Caco-2 (cell line): Measurements from ENCODE around the gene TMX4. TPM values are rescaled to one million over a fixed set of nuclear protein-coding genes. Genes with fewer than 3 reads are reported as not detected.

Experiments
- BruUV-seq: library from RNA; stranded (reverse); fragments of 400-500 nt; replicated peaks from 2 replicates; lab custom pipeline; 2021; lab: Mats Ljungman, UMichigan
- CTCF ChIA-PET: fragments of 300-600 bp; sonication (Branson Sonifier 250); formaldehyde crosslinking; loops from one replicate; lab custom pipeline; 2022; ENCODE audit warnings: antibody characterized with exemption; lab: Charles Lee
- POLR2A ChIA-PET: fragments of 300-600 bp; sonication (Branson Sonifier 250); formaldehyde crosslinking; loops from one replicate; lab custom pipeline; 2022; ENCODE audit warnings: antibody characterized with exemption; lab: Charles Lee
- DNase-seq, 2 experiments: peaks; one replicate each; pipeline versions ENCODE4 v3.0.0 to v3.0.0-alpha.2; 2020 to 2022
- H3K27me3 ChIP-seq: replicated peaks from 2 replicates; pipeline ENCODE4 v1.6.0; 2011; ENCODE audit warnings: low read length; ENCODE audit not compliant: control insufficient read depth, insufficient read depth
- H3K36me3 ChIP-seq: 2 replicates; pipeline ENCODE4 v1.5.1; 2011; ENCODE audit warnings: low read length; ENCODE audit not compliant: control insufficient read depth, insufficient read depth
- H3K4me1 ChIP-seq: fragments of 250-450 bp; sonication (Bioruptor Pico); 2 replicates; pipeline ENCODE4 v1.5.1; 2020; ENCODE audit warnings: mild to moderate bottlenecking
- H3K4me3 ChIP-seq: 2 replicates; pipeline ENCODE4 v1.5.1; 2011; ENCODE audit warnings: low read depth, mild to moderate bottlenecking, control low read depth, low read length
- H3K9me3 ChIP-seq: fragments of 250-450 bp; sonication (Bioruptor Pico); 2 replicates; pipeline ENCODE4 v1.5.1; 2020; ENCODE audit warnings: mild to moderate bottlenecking, moderate library complexity
- H3K27ac Mint-ChIP-seq: one replicate; pipeline ENCODE4 v1.8.0; 2022; ENCODE audit warnings: mixed read lengths; ENCODE audit not compliant: unreplicated experiment
- H3K27me3 Mint-ChIP-seq: one replicate; pipeline ENCODE4 v1.8.0; 2022; ENCODE audit warnings: mixed read lengths; ENCODE audit not compliant: insufficient read depth, unreplicated experiment
- H3K36me3 Mint-ChIP-seq: one replicate; pipeline ENCODE4 v1.8.0; 2022; ENCODE audit warnings: mild to moderate bottlenecking, mixed read lengths; ENCODE audit not compliant: insufficient read depth, unreplicated experiment
- H3K4me1 Mint-ChIP-seq: one replicate; pipeline ENCODE4 v1.8.0; 2022; ENCODE audit warnings: low read depth, mixed read lengths; ENCODE audit not compliant: unreplicated experiment
- H3K4me3 Mint-ChIP-seq: one replicate; pipeline ENCODE4 v1.8.0; 2022; ENCODE audit warnings: mild to moderate bottlenecking, moderate library complexity, mixed read lengths; ENCODE audit not compliant: unreplicated experiment
- H3K9me3 Mint-ChIP-seq: one replicate; pipeline ENCODE4 v1.8.0; 2022; ENCODE audit warnings: mixed read lengths; ENCODE audit not compliant: unreplicated experiment
- intact Hi-C: fragments of 100-400 bp; cut with micrococcal nuclease; formaldehyde crosslinking; loops from one replicate; pipeline ENCODE4 v1.10.0; 2022; ENCODE audit not compliant: unreplicated experiment
- total RNA-seq: library from RNA; stranded (reverse); gene quantifications from 2 replicates; pipeline ENCODE4 v1.2.3, GENCODE V29; 2022
- TF ChIP-seq, protein P1 (sequence below), 2 experiments: fragments of 200-600 bp in 1 of 2; IDR thresholded peaks; 1 replicate in 1 of 2; 2 replicates in 1 of 2; pipeline versions ENCODE4 v1.5.1 to v1.8.0; 2011 to 2022; ENCODE audit warnings: antibody characterized with exemption in 1 of 2, control low read depth in 1 of 2, inconsistent platforms in 1 of 2, low read depth in 1 of 2, low read length in 1 of 2, mild to moderate bottlenecking in 1 of 2, moderate library complexity in 1 of 2; ENCODE audit not compliant: insufficient read depth in 1 of 2, severe bottlenecking in 1 of 2, unreplicated experiment in 1 of 2

TMX4 gene
- total RNA-seq, 1 experiment from 2014 or later = 17.0 TPM

DNA sequence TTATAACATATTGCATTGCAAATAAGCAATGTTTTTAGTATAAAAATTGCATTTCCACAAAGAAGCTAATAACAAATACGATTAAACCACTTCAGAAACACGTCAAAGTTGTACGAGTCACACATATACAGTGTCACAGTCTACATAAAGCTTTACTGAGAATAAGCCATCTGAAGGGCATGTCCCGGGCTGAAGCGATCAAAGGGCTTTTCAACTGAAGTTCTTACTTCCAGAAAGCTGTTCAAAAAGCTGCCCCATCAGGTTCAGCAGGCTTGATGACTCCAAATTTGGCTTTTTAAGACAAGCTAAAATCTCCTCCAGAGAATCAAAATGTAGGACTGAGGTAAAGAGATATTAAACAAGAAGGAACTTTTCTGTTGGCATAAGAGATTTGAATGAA lies 41.9 kb downstream of the TMX4 start:
- CTCF ChIA-PET = interaction anchor here (0.6 kb wide), 1 partner anchor 834 kb away, joined by 11 read pairs; no protein-coding TSS in a partner anchor
- no peak overlapping the region for H3K4me3 ChIP-seq

DNA sequence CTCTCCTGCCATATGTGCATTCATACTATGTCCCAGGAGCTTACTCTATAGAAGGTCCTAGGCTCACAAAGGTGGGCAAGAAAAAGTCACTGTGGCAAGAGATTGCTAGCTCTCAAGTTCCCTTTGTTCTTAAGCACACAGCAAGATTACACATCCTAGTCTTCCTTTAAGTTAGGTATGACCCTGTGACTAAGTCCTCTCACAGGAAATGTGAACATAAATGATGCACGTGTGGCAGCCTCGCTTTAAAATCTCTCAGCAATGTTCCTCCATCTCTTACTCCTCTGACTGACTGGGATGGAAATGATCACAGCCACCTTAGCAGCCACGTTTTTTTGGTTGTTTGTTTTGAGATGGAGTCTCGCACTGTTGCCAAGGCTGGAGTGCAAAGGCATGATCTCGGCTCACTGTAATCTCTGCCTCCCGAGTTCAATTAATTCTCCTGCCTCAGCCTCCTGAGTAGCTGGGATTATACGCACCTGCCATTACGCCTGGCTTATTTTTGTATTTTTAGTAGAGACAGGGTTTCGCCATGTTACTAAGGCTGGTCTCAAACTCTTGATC lies 43.6 kb downstream of the TMX4 start:
- Mint-ChIP-seq H3K4me3 (no peak overlapping the region), H3K27ac (no peak overlapping the region), H3K27me3 (peaks cover 4% of the 10 kb centered on the region), H3K9me3 (no peaks in the 10 kb centered on the region), H3K36me3 (no peaks in the 10 kb centered on the region), H3K4me1 (no peaks in the 10 kb centered on the region)
- TF ChIP-seq, protein P1, sequence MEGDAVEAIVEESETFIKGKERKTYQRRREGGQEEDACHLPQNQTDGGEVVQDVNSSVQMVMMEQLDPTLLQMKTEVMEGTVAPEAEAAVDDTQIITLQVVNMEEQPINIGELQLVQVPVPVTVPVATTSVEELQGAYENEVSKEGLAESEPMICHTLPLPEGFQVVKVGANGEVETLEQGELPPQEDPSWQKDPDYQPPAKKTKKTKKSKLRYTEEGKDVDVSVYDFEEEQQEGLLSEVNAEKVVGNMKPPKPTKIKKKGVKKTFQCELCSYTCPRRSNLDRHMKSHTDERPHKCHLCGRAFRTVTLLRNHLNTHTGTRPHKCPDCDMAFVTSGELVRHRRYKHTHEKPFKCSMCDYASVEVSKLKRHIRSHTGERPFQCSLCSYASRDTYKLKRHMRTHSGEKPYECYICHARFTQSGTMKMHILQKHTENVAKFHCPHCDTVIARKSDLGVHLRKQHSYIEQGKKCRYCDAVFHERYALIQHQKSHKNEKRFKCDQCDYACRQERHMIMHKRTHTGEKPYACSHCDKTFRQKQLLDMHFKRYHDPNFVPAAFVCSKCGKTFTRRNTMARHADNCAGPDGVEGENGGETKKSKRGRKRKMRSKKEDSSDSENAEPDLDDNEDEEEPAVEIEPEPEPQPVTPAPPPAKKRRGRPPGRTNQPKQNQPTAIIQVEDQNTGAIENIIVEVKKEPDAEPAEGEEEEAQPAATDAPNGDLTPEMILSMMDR (IDR thresholded peaks at IDR 0.05; ENCODE audit: insufficient read depth in 1 of 2, low read depth in 1 of 2, low read length in 1 of 2, severe bottlenecking in 1 of 2, unreplicated experiment in 1 of 2) = no peak
- H3K9me3 ChIP-seq = no peaks in the 10 kb centered on the region
- no peak overlapping the region for H3K4me3 ChIP-seq
- no TSS peak for BruUV-seq
- intact Hi-C loops = no loop called here
- ChIA-PET CTCF (no interaction called here), POLR2A (no interaction called here)
- no peaks in the 10 kb centered on the region for H3K36me3 ChIP-seq
- DNase-seq = no peak
- no peaks in the 10 kb centered on the region for H3K27me3 ChIP-seq
- H3K4me1 ChIP-seq = peaks cover 3% of the 10 kb centered on the region; the same call in 1 of the 2 replicates

More for the DNA sequence above, 41.9 kb downstream of the TMX4 start:
- POLR2A ChIA-PET = no interaction called here
- Mint-ChIP-seq H3K27ac (no peak overlapping the region), H3K27me3 (peaks cover 3% of the 10 kb centered on the region), H3K4me3 (no peak overlapping the region), H3K9me3 (no peaks in the 10 kb centered on the region), H3K4me1 (no peaks in the 10 kb centered on the region), H3K36me3 (no peaks in the 10 kb centered on the region)
- Histone ChIP-seq H3K27me3 (no peaks in the 10 kb centered on the region), H3K36me3 (no peaks in the 10 kb centered on the region), H3K4me1 (peaks cover 10% of the 10 kb centered on the region), H3K9me3 (no peaks in the 10 kb centered on the region)
- intact Hi-C loops = no loop called here
- no TSS peak for BruUV-seq
- no peak for DNase-seq
- TF ChIP-seq, protein P1 (IDR thresholded peaks at IDR 0.05; ENCODE audit: insufficient read depth in 1 of 2, low read depth in 1 of 2, low read length in 1 of 2, severe bottlenecking in 1 of 2, unreplicated experiment in 1 of 2) = no peak

GRCh38 chr20:7974785-7975435 lies 44.7 kb downstream of the TMX4 start:
- no peak overlapping the region for H3K4me3 Mint-ChIP-seq
- DNase-seq = no peak
- Histone ChIP-seq H3K4me3 (no peak overlapping the region), H3K4me1 (no peaks in the 10 kb centered on the region), H3K36me3 (no peaks in the 10 kb centered on the region), H3K27me3 (no peaks in the 10 kb centered on the region), H3K9me3 (no peaks in the 10 kb centered on the region)
- intact Hi-C loops = no loop called here
- no peaks in the 10 kb centered on the region for H3K4me1 Mint-ChIP-seq
- BruUV-seq = no TSS peak
- H3K36me3 Mint-ChIP-seq = no peaks in the 10 kb centered on the region
- TF ChIP-seq, protein P1 (IDR thresholded peaks at IDR 0.05; ENCODE audit: insufficient read depth in 1 of 2, low read depth in 1 of 2, low read length in 1 of 2, severe bottlenecking in 1 of 2, unreplicated experiment in 1 of 2) = no peak
- no peaks in the 10 kb centered on the region for H3K9me3 Mint-ChIP-seq
- ChIA-PET CTCF (no interaction called here), POLR2A (no interaction called here)
- H3K27me3 Mint-ChIP-seq = peaks cover 7% of the 10 kb centered on the region
- H3K27ac Mint-ChIP-seq = no peak overlapping the region
